GM12872 (cell line): Measurements from ENCODE around the gene ATP6V0C.

Source experiments
- CTCF ChIP-seq: IDR thresholded peaks from 3 replicates; pipeline ENCODE4 v1.5.1; 2011; ENCODE audit warnings: low read depth, mild to moderate bottlenecking, low read length, moderate library complexity; ENCODE audit not compliant: insufficient read depth

The ATP6V0C gene

GRCh38 chr16:2472488-2472864 is 41.3 kb upstream of the ATP6V0C start:
- TF ChIP-seq CTCF, result no peak

GRCh38 chr16:2472885-2473445 is 40.8 kb upstream of the ATP6V0C start:
- no peak for TF ChIP-seq CTCF

GRCh38 chr16:2473446-2473926 is 40.3 kb upstream of the ATP6V0C start:
- TF ChIP-seq CTCF, result no peak

DNA sequence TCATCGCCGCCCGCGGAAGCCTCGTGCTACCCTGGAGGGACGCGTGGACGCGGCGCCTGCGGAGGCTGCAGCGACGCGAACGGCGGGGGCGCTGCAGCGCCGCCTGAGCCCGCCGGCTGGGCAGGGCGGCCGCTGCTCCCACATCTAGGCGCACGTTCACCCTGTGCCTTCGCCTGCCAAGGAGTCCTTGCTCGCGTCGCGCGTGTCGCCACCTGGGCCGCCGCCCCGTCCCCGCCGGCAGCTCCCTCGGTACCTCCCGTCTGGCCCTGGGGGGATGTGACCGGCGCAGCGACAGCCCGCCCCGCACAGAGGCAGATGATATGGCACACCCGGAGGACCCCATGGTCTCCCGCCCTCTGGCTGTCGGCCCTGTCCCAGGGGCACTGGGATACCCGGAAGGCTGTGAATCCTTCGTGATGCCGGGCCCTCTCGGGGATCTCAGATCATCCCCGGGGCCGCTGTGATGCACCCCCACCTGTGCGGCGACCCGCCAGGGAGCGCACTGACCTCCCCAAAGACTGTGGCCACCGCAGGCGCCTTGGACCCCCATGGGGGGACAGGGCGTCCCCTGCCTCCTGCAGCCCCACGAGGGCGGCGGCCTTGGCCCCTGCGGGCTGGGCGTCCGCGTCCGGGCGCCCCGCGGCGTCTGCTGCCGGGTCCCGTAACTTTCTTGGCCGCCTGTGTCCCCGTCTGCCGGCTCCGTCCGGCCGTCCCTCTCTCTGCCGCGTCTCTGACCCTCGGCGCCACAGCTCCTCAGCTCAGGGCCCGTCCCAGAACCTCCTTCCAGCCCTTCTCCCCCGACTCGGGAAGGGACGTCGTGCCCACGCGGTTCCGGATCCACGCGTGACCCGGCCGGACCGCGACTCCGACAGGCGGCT is 39.5 kb upstream of the ATP6V0C start:
- TF ChIP-seq CTCF, result peak; percentile 49

GRCh38 chr16:2474877-2475412 is 38.8 kb upstream of the ATP6V0C start, which contains the start of gene TBC1D24:
TSS of gene TBC1D24 (plus strand) at chr16:2475127. CDS start at chr16:2496149, 21,022 bp downstream.
- TF ChIP-seq CTCF, result no peak

DNA sequence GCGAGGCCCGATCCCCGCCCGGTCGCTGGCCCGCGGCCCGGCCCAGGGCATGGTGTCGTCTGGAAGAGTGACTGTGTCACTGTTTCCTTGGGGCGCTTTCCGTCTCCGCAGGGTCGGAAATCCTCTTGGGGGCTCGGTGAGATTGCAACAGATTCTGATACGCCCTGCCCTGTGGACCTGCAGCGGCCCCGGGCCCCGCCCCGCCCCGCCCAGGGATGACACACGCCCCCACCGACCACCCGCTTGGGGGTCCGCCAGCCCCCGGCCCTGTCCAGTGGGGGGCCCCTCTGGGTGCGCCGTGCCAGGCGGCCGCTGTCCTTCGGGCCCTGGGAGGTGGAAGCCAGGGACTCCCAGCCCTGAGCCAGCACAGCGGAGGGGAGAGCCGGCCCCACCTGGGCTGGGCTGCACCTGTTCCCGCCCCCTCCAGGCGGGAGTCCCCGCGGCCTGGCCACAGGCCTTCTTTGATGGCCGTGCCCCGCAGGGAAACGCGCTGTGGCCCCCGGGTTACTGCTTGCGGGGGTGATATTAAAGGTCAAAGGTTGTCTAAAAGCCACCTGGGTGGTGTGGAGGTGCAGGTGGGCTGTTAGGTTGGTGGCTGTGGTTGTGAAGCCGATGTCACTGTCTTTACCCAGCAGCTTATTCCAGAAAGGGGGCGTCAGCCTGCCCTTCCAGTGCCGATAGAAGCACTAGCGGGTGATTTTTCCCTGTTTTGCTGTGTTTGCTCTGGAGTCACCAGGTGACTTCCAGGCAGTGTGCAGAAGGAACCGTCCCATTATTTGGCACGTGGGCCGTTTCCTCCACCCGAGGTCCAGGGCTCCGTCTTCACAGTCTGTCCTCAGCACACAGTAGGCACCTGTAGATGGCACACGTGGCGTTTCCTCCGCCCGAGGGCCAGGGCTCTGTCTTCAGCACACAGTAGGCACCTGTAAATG is 38.1 kb upstream of the ATP6V0C start:
- TF ChIP-seq CTCF, result no peak
